GM19193 (cell line): ENCODE results near the gene SH2B3.

Source experiments
- POLR2A ChIP-seq: IDR thresholded peaks from 4 replicates; pipeline ENCODE4 v1.6.1; 2011; ENCODE audit not compliant: insufficient read depth, insufficient read length; ENCODE audit errors: extremely low read depth

SH2B3 gene

GRCh38 chr12:111377440-111377839 lies 28.3 kb upstream of the SH2B3 start:
- no peak for TF ChIP-seq POLR2A

- no peak for TF ChIP-seq POLR2A
These were observed 25.7 kb upstream of the SH2B3 start for GRCh38 chr12:111379942-111380554.

- TF ChIP-seq POLR2A: no peak
These were observed 21.1 kb upstream of the SH2B3 start for GRCh38 chr12:111384596-111384995.

- TF ChIP-seq POLR2A: no peak
These were observed 18.8 kb upstream of the SH2B3 start for GRCh38 chr12:111386885-111387284.

GRCh38 chr12:111387747-111388323 lies 17.9 kb upstream of the SH2B3 start:
- TF ChIP-seq POLR2A: no peak

- TF ChIP-seq POLR2A: no peak
These were observed 16.1 kb upstream of the SH2B3 start for GRCh38 chr12:111389635-111390034.

GRCh38 chr12:111390910-111391309 lies 14.8 kb upstream of the SH2B3 start:
- TF ChIP-seq POLR2A: no peak

GRCh38 chr12:111393700-111394300 lies 11.9 kb upstream of the SH2B3 start:
- TF ChIP-seq POLR2A: no peak

GRCh38 chr12:111394480-111394879 lies 11.2 kb upstream of the SH2B3 start:
- TF ChIP-seq POLR2A: no peak

- no peak for TF ChIP-seq POLR2A
These were observed 10.2 kb upstream of the SH2B3 start for GRCh38 chr12:111395336-111396187.

- no peak for TF ChIP-seq POLR2A
These were observed 8.8 kb upstream of the SH2B3 start for GRCh38 chr12:111396726-111397445.

- TF ChIP-seq POLR2A: no peak
These were observed 7.2 kb upstream of the SH2B3 start for GRCh38 chr12:111398530-111398929.

GRCh38 chr12:111401167-111401605 lies 4.5 kb upstream of the SH2B3 start:
- no peak for TF ChIP-seq POLR2A

GRCh38 chr12:111404362-111405148 lies 1.2 kb upstream of the SH2B3 start:
- TF ChIP-seq POLR2A: no peak
